Measurements from ENCODE around the gene JAKMIP1.
"Not testable (repeated sequence)": the region's sequence is repeated elsewhere in the genome, so short reads cannot be mapped to it uniquely, and the experiment has no call there.

Gene JAKMIP1

DNA sequence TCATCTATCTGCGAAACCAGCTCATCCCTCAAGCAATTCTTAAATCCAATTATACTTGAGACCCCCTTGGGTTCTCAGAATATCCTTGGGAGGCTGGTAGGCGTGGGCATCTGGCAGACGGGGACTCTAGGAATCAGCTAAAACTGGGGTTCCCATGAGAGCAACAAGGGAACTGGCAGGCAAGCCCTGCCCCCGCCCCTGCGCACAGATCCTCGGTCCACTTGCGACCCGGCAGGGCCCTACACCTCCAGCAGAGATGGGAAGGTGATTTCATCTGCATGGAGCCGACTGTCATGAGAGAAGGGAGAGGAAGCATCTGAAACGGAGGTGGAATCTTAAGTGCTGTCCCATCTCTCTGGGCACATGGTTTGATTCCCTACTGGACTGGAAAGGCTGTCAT, 172.2 kb downstream of the JAKMIP1 start:
- no peak for DNase-seq

- DNase-seq: no peak
These were observed 173.0 kb downstream of the JAKMIP1 start for GRCh38 chr4:6027392-6027791.

GRCh38 chr4:6024313-6024960, 175.9 kb downstream of the JAKMIP1 start:
- no peak for DNase-seq

GRCh38 chr4:6023731-6024130, 176.6 kb downstream of the JAKMIP1 start:
- no peak for DNase-seq

DNA sequence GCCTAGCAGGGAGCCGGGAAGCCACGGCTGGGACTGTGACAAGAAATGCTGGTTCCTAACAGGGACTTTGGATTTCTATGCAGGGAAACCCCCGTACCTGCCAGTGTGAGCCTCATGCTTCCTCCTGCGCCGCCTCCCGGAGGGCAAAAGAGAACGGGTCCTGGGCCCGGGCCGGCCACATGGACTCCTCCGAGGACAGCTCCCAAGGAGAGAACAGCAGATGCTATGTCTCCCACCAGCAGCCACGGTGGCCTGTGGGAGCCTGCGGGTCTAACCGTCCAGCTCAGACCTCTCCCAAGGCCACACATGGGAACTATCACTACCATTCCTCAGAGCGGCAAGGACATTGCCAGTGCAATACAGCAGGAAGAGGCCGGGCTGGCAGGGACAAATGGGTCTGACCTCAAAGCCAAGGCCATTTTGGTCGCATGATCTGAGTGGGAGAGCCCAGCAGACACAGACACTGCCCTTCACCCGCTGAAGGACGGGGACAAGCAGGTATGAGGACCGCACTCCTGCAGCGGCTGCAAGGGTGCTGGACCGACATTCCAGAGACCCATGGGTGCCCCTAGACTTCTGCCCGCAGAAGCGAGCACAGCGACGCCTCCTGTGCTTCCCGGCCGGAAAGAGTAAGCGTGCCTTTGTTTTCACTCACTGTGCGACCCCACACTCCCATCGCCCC, 177.6 kb downstream of the JAKMIP1 start:
- no peak for DNase-seq

DNA sequence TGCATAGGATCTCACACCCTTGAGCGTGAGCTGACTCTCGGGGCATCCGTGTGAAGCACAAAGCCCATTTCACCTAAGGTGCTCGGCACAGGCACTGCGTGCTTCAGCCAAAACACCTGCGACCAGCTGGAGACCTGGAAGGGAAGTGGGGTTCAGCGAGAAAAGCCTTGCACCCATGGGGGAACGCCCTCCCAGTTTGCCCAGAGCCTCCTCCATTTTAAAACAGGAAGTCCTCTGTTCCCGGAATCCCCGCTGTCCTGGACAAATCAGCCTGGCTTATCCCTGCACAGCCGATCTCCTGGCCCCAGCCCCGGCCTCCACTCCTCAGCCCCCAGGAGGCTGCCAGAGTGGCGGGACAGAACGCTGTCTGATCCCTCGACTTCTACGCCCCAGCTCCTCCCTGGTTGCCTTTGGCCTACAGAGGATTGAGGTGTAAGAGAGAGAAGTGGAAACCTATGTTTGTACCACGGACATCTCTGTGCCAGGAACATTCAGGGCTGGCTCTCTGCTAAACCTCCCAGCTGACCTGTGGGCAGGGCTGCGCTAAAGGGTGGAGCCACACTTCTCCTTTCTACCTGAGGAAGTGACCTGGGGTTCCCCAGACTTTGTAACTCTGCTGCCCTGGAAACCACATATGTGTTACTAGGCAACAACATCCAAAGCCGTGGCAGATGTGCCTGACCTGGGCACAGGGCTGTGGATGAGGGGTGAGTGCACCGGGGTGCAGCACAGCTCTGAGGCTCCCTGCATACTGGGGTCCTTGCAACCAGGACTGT, 178.3 kb downstream of the JAKMIP1 start:
- DNase-seq: no peak

DNA sequence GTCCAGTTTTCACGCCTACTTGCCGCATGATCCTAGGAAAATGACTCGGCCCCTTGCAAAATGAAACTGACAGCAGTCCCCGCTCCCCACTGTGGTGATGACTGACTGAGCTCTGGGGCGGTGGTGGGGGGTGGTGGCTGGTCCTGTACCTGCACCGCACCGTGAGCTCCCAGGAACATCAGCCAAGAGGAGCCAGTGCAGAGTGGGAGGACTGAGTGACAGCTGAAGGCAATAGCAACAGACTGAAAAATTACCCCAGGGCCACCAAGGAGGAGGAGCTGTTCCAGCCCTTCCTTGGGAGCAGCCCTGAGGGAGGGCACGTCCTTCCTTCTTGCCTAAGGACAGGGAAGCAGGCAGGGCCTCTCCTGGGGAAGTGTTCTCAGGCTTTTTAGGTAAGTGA, 179.7 kb downstream of the JAKMIP1 start:
- no peak for DNase-seq

GRCh38 chr4:6019316-6020263, 180.8 kb downstream of the JAKMIP1 start:
- DNase-seq: peak; percentile 28 to 41

DNA sequence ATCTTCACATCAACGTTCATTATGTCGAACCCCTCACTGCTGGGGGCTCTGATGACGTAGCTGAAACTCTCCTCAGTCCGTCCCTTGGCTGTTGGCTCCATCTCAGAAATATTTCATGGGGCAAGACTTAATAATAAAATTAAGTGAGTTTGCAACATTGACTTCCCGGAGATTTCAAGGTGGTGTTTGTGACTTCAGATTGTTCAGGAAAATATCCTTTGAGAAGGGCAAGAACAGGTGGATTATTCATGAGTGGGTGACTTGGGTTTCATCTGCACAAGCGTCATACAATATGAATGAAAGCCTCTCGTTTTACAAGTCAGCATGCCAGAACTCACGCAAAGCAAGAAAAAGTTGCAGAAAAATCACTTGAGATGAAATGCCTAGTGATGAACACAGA, 182.0 kb downstream of the JAKMIP1 start, which contains the start of gene C4orf50:
Gene C4orf50 (minus strand): TSS at position 101 of the 400 bp plus-strand sequence.
- DNase-seq: no peak

DNA sequence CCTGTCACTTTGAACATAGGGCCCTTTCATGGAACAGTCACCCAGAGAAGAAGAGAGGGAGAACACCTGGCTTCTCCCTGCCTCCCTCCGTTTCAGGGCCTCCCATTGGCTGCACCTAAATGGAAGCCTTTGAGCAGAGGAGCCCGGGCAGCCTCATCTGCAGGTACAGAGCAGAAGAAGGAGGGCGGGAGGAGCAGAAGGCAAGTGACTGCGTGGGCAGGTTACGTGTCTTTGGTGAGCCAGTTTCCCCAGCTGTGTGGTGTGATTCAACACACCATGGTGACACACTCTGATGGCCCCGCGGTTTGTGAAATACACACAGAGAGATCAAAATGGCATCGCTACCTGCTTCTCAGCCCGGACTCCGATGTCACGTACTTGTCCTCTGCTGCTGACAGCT, 182.5 kb downstream of the JAKMIP1 start:
- no peak for DNase-seq

DNA sequence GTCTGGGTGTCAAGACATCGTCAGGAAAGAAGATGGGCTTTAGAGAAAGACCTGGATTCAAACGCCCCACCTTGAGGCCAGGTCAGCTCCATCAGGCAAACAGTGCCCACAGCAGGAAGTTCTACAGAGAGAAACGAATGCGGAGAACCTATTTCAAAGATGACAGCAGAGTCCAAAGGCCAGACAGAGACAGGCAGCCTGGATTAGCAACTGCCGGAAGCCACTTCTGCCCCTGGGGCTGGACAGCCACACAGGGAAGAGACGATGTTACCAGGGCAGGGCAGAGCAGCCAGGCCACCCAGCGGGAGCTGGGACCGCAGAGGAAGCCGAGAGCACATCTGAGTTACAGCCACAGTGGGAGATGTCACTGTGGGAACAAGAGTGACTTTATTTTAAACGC, 183.3 kb downstream of the JAKMIP1 start:
- no peak for DNase-seq

DNA sequence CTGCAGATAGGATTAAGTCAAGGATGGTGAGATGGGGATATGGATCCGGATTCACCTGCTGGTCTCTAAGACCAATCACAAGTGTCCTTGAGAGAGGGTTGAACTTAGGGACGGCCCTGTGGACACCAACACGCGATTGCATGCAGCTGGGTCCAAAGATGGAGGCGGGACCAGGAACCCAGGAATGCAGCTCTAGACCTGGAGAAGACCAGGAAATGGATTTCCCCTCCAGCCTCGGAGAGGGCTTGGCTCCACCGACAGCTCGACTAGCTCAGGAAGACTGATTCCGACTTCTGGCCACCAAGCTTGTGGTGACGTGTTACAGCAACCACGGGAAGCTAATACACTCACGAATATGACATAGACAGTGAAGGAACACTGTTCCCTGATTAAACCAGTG, 186.8 kb downstream of the JAKMIP1 start:
- DNase-seq: no peak

GRCh38 chr4:6012200-6012599, 188.1 kb downstream of the JAKMIP1 start:
- DNase-seq: no peak

DNA sequence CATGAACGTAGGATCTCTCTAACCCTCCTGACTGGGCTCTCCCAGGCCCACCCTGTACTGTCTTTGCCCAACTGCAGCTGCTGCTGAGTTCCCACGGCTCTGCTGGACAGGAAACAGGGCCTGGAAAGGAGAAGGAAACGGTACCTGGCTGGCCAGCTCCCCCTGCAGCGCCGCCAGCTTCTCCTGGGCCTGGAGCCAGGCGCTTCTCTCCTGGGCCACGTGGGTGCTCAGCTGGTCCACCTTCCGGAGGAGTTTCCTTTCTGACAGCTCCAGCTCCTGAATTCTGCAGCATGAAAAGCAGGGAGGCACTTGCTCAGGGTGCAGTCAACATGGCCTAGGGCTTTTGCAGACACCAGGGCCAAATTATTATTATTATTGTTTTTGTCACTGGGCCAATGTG, 188.7 kb downstream of the JAKMIP1 start:
- DNase-seq: no peak

GRCh38 chr4:6011271-6011671, 189.1 kb downstream of the JAKMIP1 start:
- DNase-seq: no peak

- no peak for DNase-seq
These were observed 189.6 kb downstream of the JAKMIP1 start for GRCh38 chr4:6010789-6011188.

- no peak for DNase-seq
These were observed 190.9 kb downstream of the JAKMIP1 start for GRCh38 chr4:6009452-6009851.

GRCh38 chr4:6008766-6009385, 191.5 kb downstream of the JAKMIP1 start:
- no peak for DNase-seq

DNA sequence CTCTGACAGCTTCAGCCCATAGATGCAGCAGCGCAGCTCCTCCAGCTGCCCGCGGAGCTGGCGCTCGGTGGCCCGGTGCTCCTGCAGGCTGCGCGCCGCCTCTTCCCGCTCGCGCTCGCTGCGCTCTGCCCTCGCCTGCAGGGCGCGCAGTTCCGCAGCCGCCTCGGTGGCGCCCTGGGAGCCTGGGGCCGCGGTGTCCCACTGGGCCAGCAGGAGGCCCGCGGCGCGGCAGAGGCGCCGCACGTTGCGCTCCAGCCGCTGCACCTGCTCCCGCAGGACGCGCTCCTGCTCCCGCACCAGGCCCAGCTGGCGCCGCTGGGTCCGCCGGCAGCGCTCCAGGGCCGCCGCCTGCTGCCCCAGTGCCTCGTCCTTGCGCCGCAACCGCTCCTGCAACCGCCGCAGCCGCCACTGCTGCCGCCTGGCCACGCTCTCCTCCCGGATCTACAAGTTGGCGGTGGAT, 192.2 kb downstream of the JAKMIP1 start:
- no peak for DNase-seq

GRCh38 chr4:6005175-6005574, 195.2 kb downstream of the JAKMIP1 start:
- DNase-seq: no peak

DNA sequence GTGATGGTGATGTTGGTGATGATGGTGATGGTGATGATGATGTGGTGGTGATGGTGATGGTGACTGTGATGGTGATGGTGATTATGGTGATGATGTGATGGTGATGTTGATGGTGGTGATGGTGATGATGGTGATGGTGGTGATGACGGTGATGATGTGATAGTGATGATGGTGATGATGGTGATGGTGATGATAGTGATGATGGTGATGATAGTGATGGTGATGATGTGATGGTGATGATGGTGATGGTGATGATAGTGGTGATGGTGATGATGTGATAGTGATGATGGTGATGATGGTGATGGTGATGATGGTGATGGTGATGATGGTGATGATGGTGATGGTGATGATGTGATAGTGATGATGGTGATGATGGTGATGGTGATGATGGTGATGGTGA, 196.9 kb downstream of the JAKMIP1 start:
- not testable (repeated sequence) for DNase-seq

- no peak for DNase-seq
These were observed 197.4 kb downstream of the JAKMIP1 start for GRCh38 chr4:6002926-6003325.
